ENCODE measurements around the gene ADAMTSL5. TPM values are rescaled to one million over a fixed set of nuclear protein-coding genes. Genes with fewer than 3 reads are reported as not detected.

ADAMTSL5 gene
- total and polyA plus RNA-seq, 10 donors = 0.13 to 2.0 (median 0.50) TPM

DNA sequence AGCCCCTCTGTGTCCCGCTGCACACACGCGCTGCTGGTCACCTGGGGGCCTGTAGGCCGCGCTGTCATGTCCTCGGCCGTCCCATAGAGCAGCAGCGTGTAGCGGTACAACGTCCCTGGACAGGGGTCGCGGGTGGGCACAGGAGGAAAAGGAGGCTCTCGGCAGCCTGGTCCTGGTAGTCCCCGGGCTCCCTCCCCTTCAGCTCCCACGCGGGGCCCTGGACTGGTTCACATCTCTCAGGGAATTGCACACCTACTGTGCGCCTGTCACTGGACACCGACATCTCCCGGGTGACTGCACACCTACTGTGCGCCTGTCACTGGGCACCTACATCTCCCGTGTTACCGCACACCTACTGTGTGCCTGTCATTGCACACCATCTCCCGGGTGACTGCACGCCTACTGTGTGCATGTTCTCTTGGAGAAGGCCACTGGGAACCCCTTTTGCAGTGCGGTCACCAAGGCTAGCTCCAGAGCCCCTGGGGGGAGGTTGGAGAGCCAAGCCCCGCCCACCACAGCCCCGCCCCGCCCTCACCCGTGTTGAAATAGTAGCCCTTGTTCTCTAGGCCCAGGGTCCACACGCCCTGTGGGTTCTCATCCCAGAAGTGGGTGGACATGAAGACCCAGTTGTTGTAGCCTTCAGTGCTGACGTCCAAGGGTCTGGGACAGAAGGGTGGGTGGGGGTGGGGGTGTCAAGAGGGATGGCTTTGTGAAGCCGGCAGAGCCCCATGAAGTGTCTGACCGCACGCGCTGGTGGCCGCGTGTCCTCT lies 30.3 kb downstream of the ADAMTSL5 start:
- intact Hi-C loops (cut with DNase I; ENCODE audit: low total_unique reads) = no loop called here
- Histone ChIP-seq H3K4me1 (peaks cover 10 to 29% (median 19%) of the 10 kb centered on the region in 6 donors), H3K9me3 (no peaks in the 10 kb centered on the region), H3K27ac (no peak overlapping the region), H3K36me3 (peaks cover 0 to 3% (median 0%) of the 10 kb centered on the region in 6 donors), H3K4me3 (no peak overlapping the region), H3K27me3 (replicated peaks in 1 of 7) (no peaks in the 10 kb centered on the region)
- WGBS, 5 donors = 88 to 91% (median 89%) methylated on average over 23 to 37 of the region's 37 CpGs
- DNase-seq = no peak
- TF ChIP-seq POLR2AphosphoS5 (IDR thresholded peaks at IDR 0.05) (no peak), POLR2A (IDR thresholded peaks at IDR 0.05) (no peak)
- TF ChIP-seq, protein P1, sequence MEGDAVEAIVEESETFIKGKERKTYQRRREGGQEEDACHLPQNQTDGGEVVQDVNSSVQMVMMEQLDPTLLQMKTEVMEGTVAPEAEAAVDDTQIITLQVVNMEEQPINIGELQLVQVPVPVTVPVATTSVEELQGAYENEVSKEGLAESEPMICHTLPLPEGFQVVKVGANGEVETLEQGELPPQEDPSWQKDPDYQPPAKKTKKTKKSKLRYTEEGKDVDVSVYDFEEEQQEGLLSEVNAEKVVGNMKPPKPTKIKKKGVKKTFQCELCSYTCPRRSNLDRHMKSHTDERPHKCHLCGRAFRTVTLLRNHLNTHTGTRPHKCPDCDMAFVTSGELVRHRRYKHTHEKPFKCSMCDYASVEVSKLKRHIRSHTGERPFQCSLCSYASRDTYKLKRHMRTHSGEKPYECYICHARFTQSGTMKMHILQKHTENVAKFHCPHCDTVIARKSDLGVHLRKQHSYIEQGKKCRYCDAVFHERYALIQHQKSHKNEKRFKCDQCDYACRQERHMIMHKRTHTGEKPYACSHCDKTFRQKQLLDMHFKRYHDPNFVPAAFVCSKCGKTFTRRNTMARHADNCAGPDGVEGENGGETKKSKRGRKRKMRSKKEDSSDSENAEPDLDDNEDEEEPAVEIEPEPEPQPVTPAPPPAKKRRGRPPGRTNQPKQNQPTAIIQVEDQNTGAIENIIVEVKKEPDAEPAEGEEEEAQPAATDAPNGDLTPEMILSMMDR (IDR thresholded peaks at IDR 0.05 in 8 of 11, conservative IDR thresholded peaks at IDR 0.05 in 3 of 11) = no peak

DNA sequence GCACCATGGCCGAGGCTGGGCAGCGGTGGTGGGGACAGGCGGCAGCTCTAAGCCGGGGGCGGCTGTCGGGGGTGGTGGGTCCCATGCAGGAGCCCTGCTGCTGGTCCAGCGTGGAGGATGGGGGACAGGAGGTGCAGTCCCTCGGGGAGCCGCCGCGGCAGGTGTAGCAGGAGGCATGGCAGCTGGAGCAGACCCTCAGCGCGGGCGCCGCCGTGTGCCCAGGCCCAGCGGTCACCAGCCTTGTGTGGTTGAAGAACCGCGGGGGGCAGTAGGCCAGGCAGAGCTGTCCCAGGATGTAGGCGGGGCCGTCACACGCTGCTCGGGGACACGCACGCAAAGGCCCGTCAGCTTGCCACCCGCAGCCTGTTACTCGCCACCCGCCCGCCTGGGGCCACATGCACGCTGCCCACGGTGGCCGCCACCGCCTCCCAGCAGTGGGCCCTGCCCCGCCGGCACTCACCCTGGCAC lies 30.9 kb downstream of the ADAMTSL5 start:
- H3K4me1 ChIP-seq = peaks cover 11 to 35% (median 25%) of the 10 kb centered on the region in 6 donors
- H3K4me3 ChIP-seq = no peak overlapping the region
- no peak overlapping the region for H3K27ac ChIP-seq
- no peaks in the 10 kb centered on the region for H3K9me3 ChIP-seq
- 88 to 94% (median 91%) methylated on average over 24 to 36 of the region's 36 CpGs for WGBS, 5 donors
- H3K27me3 ChIP-seq (replicated peaks in 1 of 7) = no peaks in the 10 kb centered on the region
- TF ChIP-seq, protein P1 (IDR thresholded peaks at IDR 0.05 in 8 of 11, conservative IDR thresholded peaks at IDR 0.05 in 3 of 11) = no peak
- TF ChIP-seq POLR2AphosphoS5 (IDR thresholded peaks at IDR 0.05) (no peak), POLR2A (IDR thresholded peaks at IDR 0.05) (no peak)
- peaks cover 0 to 10% (median 3%) of the 10 kb centered on the region in 6 donors for H3K36me3 ChIP-seq
- intact Hi-C loops (cut with DNase I; ENCODE audit: low total_unique reads) = no loop called here
- DNase-seq = peak; percentile 74

DNA sequence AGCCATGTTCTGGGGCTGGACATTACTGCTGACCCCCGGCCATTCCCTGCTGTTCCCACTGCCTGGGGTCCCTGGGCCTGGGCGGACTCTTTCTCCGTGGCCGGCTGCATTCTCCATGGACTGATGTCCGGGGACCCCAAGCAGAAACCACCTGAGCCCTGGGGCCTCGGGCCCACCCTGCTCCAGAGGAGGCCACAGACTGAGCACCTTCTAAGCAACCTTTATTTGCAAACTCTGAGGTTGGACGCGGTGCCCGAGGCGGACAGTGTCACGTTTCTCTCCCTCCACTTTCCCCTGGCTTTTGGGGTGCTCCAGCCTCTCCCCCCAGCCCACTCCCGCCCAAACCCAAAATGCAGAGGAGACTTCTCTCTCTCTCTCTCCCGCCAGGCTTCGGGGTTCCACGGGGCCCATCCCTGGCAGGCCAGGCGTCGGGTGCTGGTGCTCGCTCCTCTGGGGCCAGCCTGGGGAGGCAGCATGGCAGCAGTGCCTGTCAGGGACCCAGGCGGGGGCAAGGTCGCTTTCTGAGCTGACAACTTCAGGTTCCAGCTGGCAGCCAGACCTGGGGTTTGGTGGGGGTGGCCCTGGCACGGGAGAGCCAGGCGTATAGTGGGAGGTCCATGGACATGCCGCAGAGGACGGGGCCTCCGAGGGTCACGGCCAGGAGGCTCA lies 31.5 kb downstream of the ADAMTSL5 start:
- DNase-seq = no peak
- H3K27ac ChIP-seq = no peak overlapping the region
- intact Hi-C loops (cut with DNase I; ENCODE audit: low total_unique reads) = no loop called here
- H3K9me3 ChIP-seq = no peaks in the 10 kb centered on the region
- 88 to 93% (median 90%) methylated on average over 26 of the region's 26 CpGs for WGBS, 5 donors
- peaks cover 0 to 15% (median 6%) of the 10 kb centered on the region in 6 donors for H3K36me3 ChIP-seq
- H3K4me1 ChIP-seq = peaks cover 11 to 41% (median 28%) of the 10 kb centered on the region in 6 donors
- H3K27me3 ChIP-seq (replicated peaks in 1 of 7) = no peaks in the 10 kb centered on the region
- TF ChIP-seq POLR2A (IDR thresholded peaks at IDR 0.05) = no peak
- no peak for TF ChIP-seq POLR2AphosphoS5 (IDR thresholded peaks at IDR 0.05)
- TF ChIP-seq, protein P1 (IDR thresholded peaks at IDR 0.05 in 8 of 11, conservative IDR thresholded peaks at IDR 0.05 in 3 of 11) = no peak
- no peak overlapping the region for H3K4me3 ChIP-seq

All from spleen (tissue), 11 donors.